Fibroblast of pulmonary artery (primary cell): ENCODE data around the gene RGR.

Source experiments
- DNase-seq: peaks from one replicate; pipeline ENCODE4 v3.0.0-alpha.2; 2010; ENCODE audit warnings: low read depth
- H3K4me3 ChIP-seq: replicated peaks from 2 replicates; pipeline ENCODE4 v1.5.1; 2011; ENCODE audit warnings: low read depth, mild to moderate bottlenecking, control low read depth, low read length, moderate library complexity
- CTCF ChIP-seq: IDR thresholded peaks from 2 replicates; pipeline ENCODE4 v1.5.1; 2011; ENCODE audit warnings: mild to moderate bottlenecking, control low read depth, low read length, inconsistent platforms; ENCODE audit errors: missing control alignments

RGR gene

GRCh38 chr10:84244651-84245270 is at the start of gene RGR:
Gene RGR, plus strand, starts transcription at chr10:84245053. Its CDS starts 38 bp downstream, at chr10:84245091.
- TF ChIP-seq CTCF = no peak
- DNase-seq = no peak
- H3K4me3 ChIP-seq = no peak within 1 kb of the TSS

- no peak for DNase-seq
- H3K4me3 ChIP-seq = no peak overlapping the region
- no peak for TF ChIP-seq CTCF
These were observed 48.8 kb upstream of the RGR start for GRCh38 chr10:84196083-84196482.

- no peak for TF ChIP-seq CTCF
- DNase-seq = no peak
- no peak overlapping the region for H3K4me3 ChIP-seq
These were observed 47.9 kb upstream of the RGR start for GRCh38 chr10:84196941-84197340.

- DNase-seq = no peak
- no peak overlapping the region for H3K4me3 ChIP-seq
- no peak for TF ChIP-seq CTCF
These were observed 47.2 kb upstream of the RGR start for GRCh38 chr10:84197643-84198042.

GRCh38 chr10:84198206-84198915 is 46.5 kb upstream of the RGR start:
- H3K4me3 ChIP-seq = no peak overlapping the region
- TF ChIP-seq CTCF = no peak
- no peak for DNase-seq

- DNase-seq = no peak
- no peak for TF ChIP-seq CTCF
- no peak overlapping the region for H3K4me3 ChIP-seq
These were observed 44.2 kb upstream of the RGR start for GRCh38 chr10:84200537-84201243.
